GM12878 (cell line): Measurements from ENCODE around the gene LDLRAD4. TPM values are rescaled to one million over a fixed set of nuclear protein-coding genes. Genes with fewer than 3 reads are reported as not detected.

Experiments used
- CEBPB ChIP-seq, 2 experiments: fragments of 150-350 bp in 1 of 2; IDR thresholded peaks; 2 replicates each; pipeline ENCODE4 v1.6.1; 2012 to 2014; ENCODE audit warnings: low read depth in 2 of 2, low read length in 2 of 2, borderline replicate concordance in 1 of 2, inconsistent platforms in 1 of 2
- ELK1 ChIP-seq: IDR thresholded peaks from 2 replicates; pipeline ENCODE4 v1.6.1; 2012; ENCODE audit warnings: low read depth, low read length, improper control_type of control experiment
- MTA2 ChIP-seq: fragments of 450-650 bp; IDR thresholded peaks from 2 replicates; pipeline ENCODE4 v1.6.1; 2016; ENCODE audit warnings: low read depth, mild to moderate bottlenecking, moderate library complexity
- NKRF ChIP-seq: fragments of 450-650 bp; conservative IDR thresholded peaks from 2 replicates; pipeline ENCODE4 v1.6.1; 2017; ENCODE audit warnings: mild to moderate bottlenecking, moderate library complexity
- NR2F1 ChIP-seq: fragments of 450-650 bp; conservative IDR thresholded peaks from 2 replicates; pipeline ENCODE4 v1.6.1; 2017; ENCODE audit warnings: mild to moderate bottlenecking
- SUPT20H ChIP-seq: IDR thresholded peaks from 2 replicates; pipeline ENCODE4 v1.6.1; 2011; ENCODE audit warnings: low read depth, mild to moderate bottlenecking, low read length, moderate library complexity, borderline replicate concordance; ENCODE audit not compliant: control insufficient read depth
- YY1 ChIP-seq: IDR thresholded peaks from 2 replicates; pipeline ENCODE4 v1.6.1; 2011; ENCODE audit warnings: low read depth, mild to moderate bottlenecking, low read length
- ZNF274 ChIP-seq: IDR thresholded peaks from one replicate; pipeline ENCODE4 v1.8.0; 2011; ENCODE audit not compliant: insufficient read length, insufficient read depth
- ZZZ3 ChIP-seq: IDR thresholded peaks from 2 replicates; pipeline ENCODE4 v1.6.1; 2011; ENCODE audit warnings: low read depth; ENCODE audit not compliant: control insufficient read depth, insufficient read length
- polyA plus RNA-seq, 11 experiments: library from polyadenylated mRNA; depleted of rRNA in 4 of 11; unstranded in 6 of 11; stranded (reverse) in 5 of 11; fragments of >200 nt; fragmentation: Nextera tagmentation in 4 of 11; fragmentation: Illumina TruSeq in 1 of 11; extraction: Ambion mirVana in 4 of 11; extraction: Trizol in 1 of 11; gene quantifications; 1 replicate in 1 of 11; 2 replicates in 10 of 11; pipeline versions ENCODE4 v1.2.1 to v1.2.3, GENCODE V29; 2011 to 2016; ENCODE audit warnings: inconsistent platforms in 2 of 11, missing spikeins in 2 of 11, low read depth in 1 of 11
- total RNA-seq, 4 experiments: library from RNA; depleted of rRNA in 3 of 4; stranded (reverse); fragments of >200 nt in 3 of 4; fragmentation: Illumina TruSeq in 1 of 4; extraction: Trizol in 1 of 4; gene quantifications; 2 replicates each; pipeline versions ENCODE4 v1.2.1 to v1.2.3, GENCODE V29; 2013 to 2021

LDLRAD4 gene
- total and polyA plus RNA-seq, 10 of the 15 experiments (the other 5 are each of a cell fraction or from before 2014, with no cell fraction given) = 2.7 to 16.8 (median 11.2) TPM

GRCh38 chr18:13605901-13606300 is 387.3 kb downstream of the LDLRAD4 start (continued):
- TF ChIP-seq NKRF (no peak), SUPT20H (no peak), CEBPB (IDR thresholded peaks at IDR 0.05; ENCODE audit: borderline replicate concordance in 1 of 2, low read depth in 2 of 2, low read length in 2 of 2) (no peak), ZNF274 (no peak), YY1 (no peak), MTA2 (no peak), NR2F1 (no peak), ZZZ3 (no peak), ELK1 (no peak)
